GM18526 (cell line): ENCODE measurements around the gene DUSP19.

ENCODE experiments used
- POLR2A ChIP-seq: IDR thresholded peaks from 3 replicates; pipeline ENCODE4 v1.6.1; 2011; ENCODE audit not compliant: insufficient read length; ENCODE audit errors: extremely low read depth

Gene DUSP19

DNA sequence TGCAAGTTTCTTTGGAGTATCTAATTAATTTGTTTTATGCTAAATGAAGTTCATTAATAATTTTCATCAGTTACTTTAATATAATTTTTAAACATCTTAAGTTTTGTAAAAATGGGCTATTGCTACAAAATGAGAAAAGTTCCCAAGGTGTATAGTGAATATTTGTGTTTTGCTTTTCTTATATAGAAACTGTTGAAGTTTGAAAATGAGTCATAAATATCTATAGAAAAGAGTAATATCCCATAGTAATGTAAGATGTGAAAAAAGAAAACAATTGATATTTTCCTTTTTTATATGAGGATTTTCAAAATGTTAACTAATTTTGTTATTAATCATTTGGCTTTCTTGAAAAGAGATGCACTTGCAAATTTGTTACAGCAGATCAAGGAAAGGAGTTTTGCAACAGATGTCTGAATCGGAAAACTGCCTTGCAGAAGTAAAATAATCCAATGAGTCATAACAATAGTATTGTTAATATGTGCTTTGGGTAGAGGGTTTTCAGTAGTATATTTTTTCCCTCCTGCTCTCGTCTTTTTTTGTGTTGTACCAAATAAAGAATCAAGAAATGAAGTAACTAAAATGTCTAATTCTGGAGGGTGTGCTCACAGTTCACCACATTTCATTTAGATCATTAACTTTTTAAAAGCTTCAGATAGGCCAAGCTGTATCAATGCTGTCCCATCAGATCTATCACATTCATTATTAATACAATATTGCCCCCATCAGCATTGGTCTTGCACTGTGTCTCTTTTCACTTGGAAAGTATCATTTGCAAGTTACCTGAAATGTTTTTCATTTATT lies 15.5 kb downstream of the DUSP19 start:
- TF ChIP-seq POLR2A, result no peak

DNA sequence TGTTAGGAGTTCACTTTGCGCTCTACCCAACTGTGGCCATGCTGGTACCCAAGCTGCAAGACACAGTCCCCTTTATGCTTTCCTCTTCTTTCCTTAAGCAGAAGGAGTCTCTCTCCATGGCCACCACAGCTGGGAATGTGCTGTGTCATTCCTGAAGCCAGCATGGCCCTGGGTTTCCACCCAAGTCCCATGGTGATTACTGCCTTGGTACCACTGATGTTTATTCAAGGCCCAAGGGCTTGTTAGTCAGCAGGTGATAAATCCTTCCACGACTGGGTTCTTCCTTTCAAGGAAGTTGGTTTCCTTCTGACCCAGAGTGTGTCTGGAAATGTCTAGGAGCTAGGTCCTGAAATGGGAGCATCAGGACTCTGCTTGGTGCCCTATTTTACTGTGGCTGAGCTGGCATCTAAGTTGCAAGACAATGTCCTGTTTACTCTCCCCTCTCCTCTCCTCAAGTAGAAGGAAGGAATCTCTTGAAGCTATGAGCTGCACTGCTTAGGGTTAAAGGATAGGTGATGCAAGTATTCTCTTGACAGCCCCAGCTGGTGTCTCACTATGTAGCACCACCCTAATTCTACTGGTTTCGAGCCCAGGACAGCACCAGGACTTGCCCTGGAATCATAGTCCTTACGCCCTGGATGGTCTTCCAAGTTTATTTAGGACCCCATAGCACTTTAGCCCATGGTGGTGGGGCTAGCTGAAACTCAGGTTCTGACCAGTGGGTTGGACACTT lies 27.0 kb downstream of the DUSP19 start:
- no peak for TF ChIP-seq POLR2A

DNA sequence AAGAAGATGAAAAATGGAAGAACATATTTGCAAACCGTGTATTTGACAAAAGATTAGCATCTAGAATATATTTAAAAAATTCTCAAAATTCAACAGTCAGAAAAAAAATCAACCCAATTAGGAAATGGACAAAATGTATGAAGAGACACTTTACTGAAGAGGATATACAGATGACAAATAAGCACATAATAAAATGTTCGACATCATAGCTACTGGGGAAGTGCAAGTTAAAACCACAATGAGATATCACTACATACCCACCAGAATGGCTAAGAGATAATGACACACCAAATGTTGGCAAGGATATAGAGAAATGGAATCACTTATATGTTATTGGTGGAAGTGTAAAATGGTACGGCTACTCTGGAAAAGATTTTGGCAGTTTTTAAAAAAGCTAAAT lies 34.0 kb downstream of the DUSP19 start:
- no peak for TF ChIP-seq POLR2A

DNA sequence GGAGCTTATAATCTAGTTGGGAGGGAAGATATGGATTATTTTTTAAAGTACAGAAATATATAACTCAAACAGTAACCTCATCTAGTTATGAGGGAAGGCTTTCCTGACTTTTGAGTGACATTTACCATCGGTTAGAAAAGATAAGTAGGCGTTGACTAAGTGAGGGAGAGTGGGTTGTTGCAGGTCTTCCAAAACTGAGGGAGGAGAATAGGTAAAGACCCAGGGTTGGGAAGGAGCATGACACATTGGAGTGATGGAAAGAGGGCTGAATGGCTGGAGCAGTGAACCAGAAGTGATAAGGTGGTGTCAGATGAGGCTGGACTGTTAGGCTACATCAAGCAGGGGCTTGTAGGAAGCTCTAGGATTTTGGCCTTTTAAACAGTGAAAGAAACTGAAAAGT lies 35.1 kb downstream of the DUSP19 start:
- TF ChIP-seq POLR2A, result no peak

DNA sequence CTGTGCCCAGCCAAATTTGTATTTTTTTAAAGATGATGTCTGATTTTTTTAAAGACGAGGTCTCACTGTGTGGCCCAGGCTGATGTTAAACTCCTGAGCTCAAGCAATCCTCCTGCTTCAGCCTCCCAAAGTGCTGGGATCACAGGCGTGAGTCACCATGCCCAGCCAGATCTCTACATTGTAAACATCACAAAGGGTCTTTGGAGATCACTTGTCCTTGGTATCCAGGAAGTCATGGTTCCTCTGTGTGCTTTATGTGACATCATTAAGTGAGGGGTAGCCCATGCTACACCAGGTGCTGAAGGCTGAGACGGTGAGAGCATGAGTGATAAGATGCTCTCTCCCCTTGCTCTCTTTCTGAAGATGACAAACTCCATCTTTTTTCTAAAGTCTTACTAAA lies 38.7 kb downstream of the DUSP19 start:
- TF ChIP-seq POLR2A, result no peak

DNA sequence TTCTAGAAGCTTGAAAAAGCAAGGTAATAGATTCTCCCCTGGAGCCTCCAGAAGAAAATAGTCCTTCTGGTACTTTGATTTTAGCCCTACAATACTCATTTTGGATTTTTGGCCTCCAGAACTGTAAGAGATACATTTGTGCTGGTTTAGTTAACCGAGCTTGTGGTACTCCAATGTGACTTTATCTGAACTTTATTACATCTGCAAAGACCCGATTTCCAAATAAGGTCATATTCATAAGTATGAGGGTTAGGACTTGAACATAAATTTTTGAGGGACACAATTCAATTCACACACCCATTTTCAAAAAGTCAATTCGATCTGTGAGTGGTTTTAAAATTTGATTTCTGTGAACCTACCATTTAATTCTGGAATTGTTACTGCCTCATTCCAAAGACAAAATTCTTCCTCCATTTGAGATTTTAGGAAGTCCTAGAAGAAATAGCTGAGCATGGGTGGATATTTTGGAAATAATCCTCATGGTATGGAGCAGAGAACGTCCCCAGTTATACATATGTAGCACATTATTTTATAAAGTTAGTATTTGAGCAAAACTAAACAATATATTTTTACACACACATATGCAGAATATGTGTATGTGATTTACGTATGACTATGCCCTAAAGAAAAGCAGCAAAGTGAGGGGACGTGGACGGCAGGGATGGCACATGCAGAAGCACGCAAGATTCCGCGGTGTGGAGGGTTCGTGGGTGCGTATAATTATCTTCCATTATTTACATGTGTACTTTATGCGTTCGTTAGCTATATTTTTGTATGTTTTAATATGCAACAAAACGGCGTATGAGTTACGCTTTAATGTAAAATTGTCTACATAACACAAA lies 44.8 kb downstream of the DUSP19 start:
- TF ChIP-seq POLR2A, result no peak

DNA sequence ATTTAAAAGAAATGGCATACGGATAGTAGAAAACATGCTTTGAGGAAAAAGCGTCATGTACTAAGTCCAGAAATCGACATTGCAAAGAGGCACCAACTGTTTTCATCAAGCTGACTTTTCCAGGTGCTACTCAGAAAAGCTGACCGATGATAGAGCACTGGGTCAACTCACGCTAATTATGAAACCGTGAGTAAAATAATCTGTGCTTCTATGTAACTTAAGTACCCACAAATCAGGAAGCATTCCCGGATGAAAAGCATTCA lies 45.3 kb downstream of the DUSP19 start:
- no peak for TF ChIP-seq POLR2A

DNA sequence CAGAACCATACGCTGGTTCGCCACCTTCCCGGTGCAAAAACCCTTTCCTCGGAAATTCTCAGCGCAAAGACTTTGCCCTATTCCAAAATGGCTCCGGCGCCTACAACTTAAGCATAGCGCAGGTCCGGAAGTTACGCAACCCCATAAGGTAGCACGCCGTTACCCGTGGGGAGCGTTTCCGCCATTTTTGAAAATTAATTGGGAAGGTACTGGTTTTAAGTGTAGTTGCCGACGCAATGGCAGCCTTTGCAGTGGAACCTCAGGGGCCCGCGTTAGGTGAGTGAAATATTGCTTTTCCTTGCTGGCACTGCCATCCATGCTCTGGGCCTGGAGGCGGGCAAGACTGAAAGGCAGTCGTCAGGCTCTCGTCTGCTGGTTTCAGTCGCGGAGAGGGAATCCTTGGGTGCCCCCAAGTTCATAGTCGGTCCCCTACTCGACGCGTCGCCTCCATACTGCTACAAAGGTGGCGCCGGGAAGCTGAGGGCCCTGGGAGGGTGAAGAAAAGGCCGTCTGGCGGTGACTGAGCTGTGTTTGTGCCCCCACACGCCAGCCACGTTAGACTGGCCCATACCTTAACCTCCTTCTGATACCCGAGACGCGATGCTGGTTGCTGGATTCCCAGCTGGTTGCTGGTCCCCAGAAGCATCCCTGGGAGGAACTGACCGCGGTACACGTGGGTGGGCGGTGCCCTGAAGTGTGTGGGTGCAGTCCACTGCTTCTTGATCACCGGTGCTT lies 45.8 kb downstream of the DUSP19 start, which contains the start of gene NUP35:
Gene NUP35 (plus strand): TSS at position 222 of the 735 bp plus-strand sequence. CDS start 15 bp downstream, at position 237.
- peak; percentile 24 for TF ChIP-seq POLR2A

DNA sequence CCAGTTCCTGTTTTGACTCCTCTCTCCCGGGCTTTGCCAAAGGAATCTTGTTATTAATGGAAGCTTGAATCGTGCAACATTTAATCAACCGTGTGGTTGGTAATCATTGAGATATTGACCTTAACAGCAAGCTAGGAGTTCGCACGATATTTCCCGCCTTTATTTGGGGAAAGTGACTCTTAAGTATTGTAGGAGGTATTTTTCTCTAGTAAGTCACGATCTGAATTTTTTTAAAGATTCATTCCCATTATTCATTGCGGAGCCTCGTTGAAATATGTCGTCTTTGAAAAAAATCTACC lies 46.4 kb downstream of the DUSP19 start:
- no peak for TF ChIP-seq POLR2A

DNA sequence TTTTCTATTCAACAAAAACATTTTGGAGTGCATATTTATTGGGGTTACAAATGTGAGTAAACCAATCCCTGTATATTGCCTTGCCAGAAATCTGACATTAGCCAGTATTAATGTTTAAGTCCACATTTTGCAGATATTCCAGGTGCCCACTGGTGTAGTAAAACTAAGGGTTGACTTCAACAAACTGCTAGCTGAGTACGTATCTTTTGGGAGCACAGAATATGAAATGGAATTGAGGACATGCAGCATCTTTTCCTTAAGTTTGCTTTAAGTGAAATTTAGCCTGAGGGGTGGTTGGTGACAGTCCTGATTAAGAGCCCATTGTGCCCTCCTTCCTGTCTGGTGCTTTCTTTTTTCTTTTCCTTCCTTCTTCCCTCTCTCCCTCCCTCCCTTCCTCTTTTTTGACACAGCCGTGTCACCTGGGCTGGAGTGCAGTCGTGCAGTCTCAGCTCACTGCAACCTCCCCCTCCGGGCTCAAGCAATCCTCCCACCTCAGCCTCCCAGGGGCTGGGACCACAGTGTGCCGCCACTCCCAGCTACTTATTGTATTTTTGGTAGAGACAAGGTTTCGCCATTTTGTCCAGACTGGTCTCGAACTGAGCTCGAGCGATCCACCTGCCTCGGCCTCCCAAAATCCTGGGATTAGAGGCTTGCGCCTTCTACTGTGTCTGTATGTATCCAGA lies 47.3 kb downstream of the DUSP19 start:
- TF ChIP-seq POLR2A, result no peak

DNA sequence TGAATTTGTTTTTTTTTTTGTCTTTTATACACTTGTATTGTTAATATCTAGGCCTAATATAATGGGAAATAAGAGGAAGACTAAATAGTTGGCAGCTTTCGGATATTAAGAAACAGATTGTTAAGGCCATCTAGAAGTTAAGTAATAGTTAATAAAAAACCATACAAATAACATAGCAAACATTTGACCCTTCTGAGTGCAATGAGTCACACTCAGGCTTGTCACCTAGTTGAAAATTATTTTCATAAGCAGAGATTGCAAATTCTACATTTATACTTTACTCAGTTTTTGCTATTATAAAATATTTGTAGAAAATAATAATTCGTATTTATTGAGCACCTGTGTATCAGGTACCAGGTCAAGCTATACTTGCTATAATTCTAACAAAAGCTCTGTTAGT lies 48.1 kb downstream of the DUSP19 start:
- TF ChIP-seq POLR2A, result no peak

DNA sequence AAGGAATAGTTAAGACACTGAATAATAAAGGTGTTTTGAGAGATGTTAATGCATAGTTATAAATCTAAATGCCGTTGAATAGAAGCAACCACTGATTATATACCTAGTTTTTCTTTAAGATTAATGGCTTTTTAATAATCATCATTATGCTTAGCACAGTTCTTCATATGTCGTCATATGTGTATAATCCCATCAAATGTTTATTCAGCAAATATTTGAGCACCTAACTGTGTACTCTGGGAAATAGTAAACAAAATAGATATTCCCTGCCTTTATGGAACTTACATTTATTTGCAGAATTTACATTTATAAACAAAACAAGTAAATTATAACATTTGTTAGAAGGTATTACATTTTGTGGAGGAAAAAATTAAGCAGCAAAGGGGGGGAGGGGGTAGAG lies 55.5 kb downstream of the DUSP19 start:
- TF ChIP-seq POLR2A, result no peak

DNA sequence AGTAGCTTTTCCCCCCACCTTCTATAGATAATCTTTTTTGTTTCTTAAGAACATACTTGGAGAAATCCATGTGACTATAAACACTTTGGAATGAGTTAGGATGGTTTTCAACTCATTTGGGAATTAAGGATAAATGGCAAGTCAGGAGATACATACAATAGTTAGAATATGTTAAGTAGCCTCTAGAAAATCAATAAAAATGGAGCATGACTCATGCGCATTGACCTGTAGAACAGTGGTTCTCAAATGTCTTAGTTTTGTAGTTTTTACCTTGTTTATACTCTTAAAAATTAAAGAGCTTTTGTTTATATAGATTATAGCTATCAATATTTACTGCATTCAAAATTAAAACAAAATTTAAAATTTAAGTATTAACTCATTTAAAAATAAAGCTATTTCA lies 70.4 kb downstream of the DUSP19 start:
- TF ChIP-seq POLR2A, result no peak

DNA sequence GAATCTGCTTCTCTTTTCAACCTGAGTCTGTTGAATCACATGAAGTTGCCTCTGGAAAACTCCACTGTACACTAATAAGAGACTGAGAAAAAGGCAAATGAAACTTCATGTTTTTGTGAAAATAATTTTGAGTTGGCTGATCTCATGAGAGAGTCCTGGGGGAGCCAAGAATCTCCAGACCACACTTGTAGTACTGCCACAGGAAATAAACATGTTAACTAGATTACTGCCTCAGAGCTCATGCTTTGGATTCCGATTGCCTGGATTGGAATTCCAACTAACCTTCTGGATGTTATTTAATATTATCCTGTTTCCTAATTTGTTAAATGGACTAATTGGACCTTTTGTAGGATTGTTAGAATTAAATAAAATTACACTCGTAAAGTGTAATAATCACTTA lies 70.9 kb downstream of the DUSP19 start:
- TF ChIP-seq POLR2A, result no peak
